Gastroesophageal sphincter (tissue), 4 donors: ENCODE results near the gene MVK. TPM values are rescaled to one million over a fixed set of nuclear protein-coding genes. Genes with fewer than 3 reads are reported as not detected.

Experiments used
- ATAC-seq: fragments of 150-250 bp; one replicate; pipeline ENCODE4 v1.9.1; 2016; ENCODE audit warnings: mild to moderate bottlenecking, moderate library complexity
- H3K27ac ChIP-seq, 4 donors: fragments of 200-600 bp; sonication (generic) in 3 of 4; 1 replicate in 3 of 4; 2 replicates in 1 of 4; pipeline ENCODE4 v1.5.1; 2016 to 2019
- H3K27me3 ChIP-seq: fragments of 200-600 bp; sonication (generic); one replicate; pipeline ENCODE4 v1.5.1; 2019
- H3K36me3 ChIP-seq, 2 donors: fragments of 200-600 bp; sonication (generic); one replicate each; pipeline ENCODE4 v1.5.1; 2019; ENCODE audit warnings: control low read depth in 1 of 2
- H3K4me1 ChIP-seq, 3 donors: fragments of 200-600 bp; sonication (generic); 1 replicate in 2 of 3; 2 replicates in 1 of 3; pipeline ENCODE4 v1.5.1; 2016 to 2019; ENCODE audit warnings: control low read depth in 2 of 3
- H3K4me3 ChIP-seq, 2 donors: fragments of 200-600 bp; sonication (generic); one replicate each; pipeline ENCODE4 v1.5.1; 2019; ENCODE audit warnings: mild to moderate bottlenecking in 1 of 2, moderate library complexity in 1 of 2
- H3K9me3 ChIP-seq, 3 donors: fragments of 200-600 bp; sonication (generic); one replicate each; pipeline ENCODE4 v1.5.1; 2017 to 2019; ENCODE audit warnings: control low read depth in 2 of 3
- EP300 ChIP-seq: sonication (generic); formaldehyde crosslinking; IDR thresholded peaks from one replicate; pipeline ENCODE4 v1.6.1; 2017; ENCODE audit warnings: antibody characterized with exemption, mild to moderate bottlenecking
- POLR2A ChIP-seq, 2 donors: fragments of 450-650 bp; IDR thresholded peaks; one replicate each; pipeline ENCODE4 v1.6.1; 2017; ENCODE audit warnings: antibody characterized with exemption in 2 of 2, mild to moderate bottlenecking in 2 of 2, moderate library complexity in 1 of 2
- POLR2AphosphoS5 ChIP-seq: sonication (generic); formaldehyde crosslinking; IDR thresholded peaks from one replicate; pipeline ENCODE4 v1.6.1; 2017; ENCODE audit warnings: antibody characterized with exemption
- WGBS, 2 donors: methylation state at CpG; one replicate each; pipeline ENCODE4 v1.1.5; 2018; ENCODE audit warnings: low coverage in 1 of 2; 5-methylcytosine and 5-hydroxymethylcytosine counted together
- total RNA-seq, 4 donors: library from RNA; depleted of rRNA; stranded (reverse); fragments of >200 nt; gene quantifications; one replicate each; pipeline ENCODE4 v1.1.0, GENCODE V29; 2016
- TF ChIP-seq, protein P1 (sequence below), 4 experiments: fragments of 200-600 bp in 2 of 4; fragments of 450-650 bp in 2 of 4; sonication (generic) in 1 of 4; IDR thresholded peaks; one replicate each; pipeline ENCODE4 v1.5.1; 2017 to 2019; ENCODE audit warnings: antibody characterized with exemption in 4 of 4, mild to moderate bottlenecking in 2 of 4, moderate library complexity in 2 of 4

The MVK gene
- total RNA-seq, 4 donors from 2014 or later = 6.2 to 18.2 (median 10.4) TPM

DNA sequence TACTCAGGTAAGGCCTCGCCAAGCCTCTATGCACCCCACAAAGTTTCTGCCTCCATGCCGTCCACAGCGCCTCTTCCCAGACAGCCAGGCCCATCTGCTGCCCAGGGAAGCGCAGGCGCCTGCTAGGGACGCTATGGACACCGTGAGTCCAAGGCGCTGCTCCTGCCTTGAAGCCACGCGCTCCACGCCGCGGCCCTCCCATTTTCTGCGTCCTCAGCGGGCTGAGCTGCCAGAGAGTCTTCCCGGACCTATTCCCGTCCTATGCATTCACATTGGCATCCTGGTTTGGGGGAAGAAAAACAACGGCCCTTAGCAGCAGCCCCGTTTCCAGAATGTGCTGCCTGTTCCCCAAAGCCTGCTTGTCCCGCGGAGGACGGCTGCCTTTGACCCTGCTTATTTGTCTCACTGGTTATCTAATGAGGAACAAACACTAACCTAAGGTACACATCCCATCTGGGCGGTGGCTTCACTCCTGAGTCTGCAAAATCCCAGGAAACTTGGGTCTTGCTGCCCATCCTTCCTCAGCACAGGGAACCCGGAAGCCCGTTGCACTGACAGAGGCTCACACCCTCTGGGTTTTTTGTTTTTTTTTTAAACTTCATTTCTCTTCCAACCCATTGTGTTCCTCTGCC lies 38.2 kb upstream of the MVK start:
- no peak for TF ChIP-seq POLR2AphosphoS5
- no peak for TF ChIP-seq EP300
- no peak for TF ChIP-seq POLR2A (IDR thresholded peaks at IDR 0.05)
- TF ChIP-seq, protein P1, sequence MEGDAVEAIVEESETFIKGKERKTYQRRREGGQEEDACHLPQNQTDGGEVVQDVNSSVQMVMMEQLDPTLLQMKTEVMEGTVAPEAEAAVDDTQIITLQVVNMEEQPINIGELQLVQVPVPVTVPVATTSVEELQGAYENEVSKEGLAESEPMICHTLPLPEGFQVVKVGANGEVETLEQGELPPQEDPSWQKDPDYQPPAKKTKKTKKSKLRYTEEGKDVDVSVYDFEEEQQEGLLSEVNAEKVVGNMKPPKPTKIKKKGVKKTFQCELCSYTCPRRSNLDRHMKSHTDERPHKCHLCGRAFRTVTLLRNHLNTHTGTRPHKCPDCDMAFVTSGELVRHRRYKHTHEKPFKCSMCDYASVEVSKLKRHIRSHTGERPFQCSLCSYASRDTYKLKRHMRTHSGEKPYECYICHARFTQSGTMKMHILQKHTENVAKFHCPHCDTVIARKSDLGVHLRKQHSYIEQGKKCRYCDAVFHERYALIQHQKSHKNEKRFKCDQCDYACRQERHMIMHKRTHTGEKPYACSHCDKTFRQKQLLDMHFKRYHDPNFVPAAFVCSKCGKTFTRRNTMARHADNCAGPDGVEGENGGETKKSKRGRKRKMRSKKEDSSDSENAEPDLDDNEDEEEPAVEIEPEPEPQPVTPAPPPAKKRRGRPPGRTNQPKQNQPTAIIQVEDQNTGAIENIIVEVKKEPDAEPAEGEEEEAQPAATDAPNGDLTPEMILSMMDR (IDR thresholded peaks at IDR 0.05) = no peak
- H3K36me3 ChIP-seq = peaks cover 0 to 96% of the 10 kb centered on the region in 2 donors
- peak; percentile 29 for ATAC-seq
- no peak overlapping the region for H3K27ac ChIP-seq
- H3K4me1 ChIP-seq = no peaks in the 10 kb centered on the region
- no peaks in the 10 kb centered on the region for H3K27me3 ChIP-seq
- WGBS, 2 donors = 86% methylated on average over 10 of the region's 25 CpGs; no CpG with 5 or more reads in 1 of the 2 donors
- H3K9me3 ChIP-seq = no peaks in the 10 kb centered on the region
- H3K4me3 ChIP-seq = no peak overlapping the region

DNA sequence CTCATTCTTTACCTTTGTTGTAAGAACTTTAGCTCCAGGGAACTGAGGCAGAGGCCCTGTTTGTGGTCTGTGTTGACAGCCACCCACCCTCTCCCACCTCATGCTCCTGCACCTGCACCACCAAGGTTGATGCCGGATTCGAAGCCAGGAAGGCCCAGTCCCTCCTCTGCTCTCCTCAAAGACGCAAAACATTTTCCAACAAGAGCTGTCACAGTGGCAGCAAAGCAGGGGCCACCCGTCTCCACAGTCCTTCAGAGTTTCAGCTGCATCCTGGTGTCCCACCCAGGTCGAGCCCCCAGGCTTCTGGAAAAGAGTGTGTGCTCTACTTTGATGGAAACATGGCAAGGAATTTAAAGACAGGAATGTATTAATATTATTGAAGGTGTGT lies 37.7 kb upstream of the MVK start:
- WGBS, 2 donors = 93% methylated on average over 4 of the region's 5 CpGs; no CpG with 5 or more reads in 1 of the 2 donors
- Histone ChIP-seq H3K36me3 (peaks cover 0 to 94% of the 10 kb centered on the region in 2 donors), H3K27ac (no peak overlapping the region), H3K4me1 (no peaks in the 10 kb centered on the region), H3K9me3 (no peaks in the 10 kb centered on the region), H3K27me3 (no peaks in the 10 kb centered on the region), H3K4me3 (no peak overlapping the region)
- TF ChIP-seq POLR2A (IDR thresholded peaks at IDR 0.05) (no peak), EP300 (no peak), POLR2AphosphoS5 (no peak)
- TF ChIP-seq, protein P1 (IDR thresholded peaks at IDR 0.05) = no peak
- no peak for ATAC-seq

DNA sequence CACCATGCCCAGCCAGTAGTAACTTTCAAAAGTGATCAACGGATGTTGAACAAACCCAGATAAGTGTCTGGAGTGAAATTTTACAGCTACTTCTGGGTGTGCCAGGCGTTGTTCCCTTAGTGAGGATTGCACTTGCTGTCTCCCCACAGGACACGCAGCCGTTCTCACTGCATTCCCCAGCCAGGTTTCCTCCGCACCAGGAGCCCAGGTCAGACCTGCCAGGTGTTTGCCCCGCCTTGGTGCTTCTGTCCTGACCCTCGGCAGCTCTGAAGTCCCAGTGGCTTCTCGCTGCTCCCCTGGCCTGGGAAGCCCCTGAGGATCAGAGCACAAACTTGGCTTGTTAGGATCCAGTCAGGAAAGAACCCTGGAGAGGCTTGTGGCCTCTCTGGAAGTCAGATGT lies 36.5 kb upstream of the MVK start:
- no peaks in the 10 kb centered on the region for H3K9me3 ChIP-seq
- H3K27me3 ChIP-seq = no peaks in the 10 kb centered on the region
- WGBS, 2 donors = 75% methylated on average over 1 of the region's 8 CpGs; no CpG with 5 or more reads in 1 of the 2 donors
- H3K4me1 ChIP-seq = no peaks in the 10 kb centered on the region
- ATAC-seq = no peak
- H3K27ac ChIP-seq = no peak overlapping the region
- H3K36me3 ChIP-seq = peaks cover 0 to 81% of the 10 kb centered on the region in 2 donors
- TF ChIP-seq EP300 (no peak), POLR2AphosphoS5 (no peak), POLR2A (IDR thresholded peaks at IDR 0.05) (no peak)
- TF ChIP-seq, protein P1 (IDR thresholded peaks at IDR 0.05) = no peak
- no peak overlapping the region for H3K4me3 ChIP-seq

DNA sequence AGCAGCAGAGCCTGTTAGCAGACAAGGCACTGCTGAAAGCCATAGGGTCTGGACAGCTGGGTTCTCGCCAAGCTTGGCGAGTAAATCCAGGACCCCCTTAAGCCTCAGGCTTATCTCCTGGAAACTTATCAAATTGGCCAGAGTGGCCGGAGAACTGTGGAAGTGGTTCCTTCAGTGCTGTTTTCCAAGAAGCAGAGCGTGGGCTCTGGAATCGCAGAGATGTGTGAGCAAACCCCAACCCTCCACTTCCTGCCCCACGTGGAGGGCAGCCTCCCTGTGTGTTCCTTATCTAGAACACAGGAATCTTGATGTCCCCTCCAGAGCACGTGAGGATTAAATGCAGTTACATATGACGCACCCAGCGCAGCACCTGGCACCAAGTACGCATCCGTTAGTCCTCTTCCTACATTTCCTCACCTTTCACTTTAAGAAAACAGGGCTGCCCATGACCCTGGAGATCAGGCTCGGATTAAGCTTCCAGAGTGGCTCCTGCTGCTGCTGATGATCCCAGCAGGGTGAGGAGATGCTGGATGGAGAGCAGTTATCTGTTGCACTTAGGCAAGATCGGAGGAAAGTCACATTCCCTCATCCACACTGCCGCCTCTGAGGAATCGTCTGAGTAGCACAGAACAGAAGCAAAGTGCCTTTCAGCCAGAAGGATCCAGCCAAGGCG lies 35.3 kb upstream of the MVK start:
- H3K27ac ChIP-seq = no peak overlapping the region
- H3K4me1 ChIP-seq = no peaks in the 10 kb centered on the region
- H3K36me3 ChIP-seq = peaks cover 0 to 70% of the 10 kb centered on the region in 2 donors
- no peaks in the 10 kb centered on the region for H3K27me3 ChIP-seq
- TF ChIP-seq, protein P1 (IDR thresholded peaks at IDR 0.05) = no peak
- TF ChIP-seq POLR2A (IDR thresholded peaks at IDR 0.05) (no peak), EP300 (no peak)
- H3K4me3 ChIP-seq = no peak overlapping the region
- ATAC-seq = no peak
- no peaks in the 10 kb centered on the region for H3K9me3 ChIP-seq
- 84% methylated on average over 5 of the region's 16 CpGs for WGBS, 2 donors

DNA sequence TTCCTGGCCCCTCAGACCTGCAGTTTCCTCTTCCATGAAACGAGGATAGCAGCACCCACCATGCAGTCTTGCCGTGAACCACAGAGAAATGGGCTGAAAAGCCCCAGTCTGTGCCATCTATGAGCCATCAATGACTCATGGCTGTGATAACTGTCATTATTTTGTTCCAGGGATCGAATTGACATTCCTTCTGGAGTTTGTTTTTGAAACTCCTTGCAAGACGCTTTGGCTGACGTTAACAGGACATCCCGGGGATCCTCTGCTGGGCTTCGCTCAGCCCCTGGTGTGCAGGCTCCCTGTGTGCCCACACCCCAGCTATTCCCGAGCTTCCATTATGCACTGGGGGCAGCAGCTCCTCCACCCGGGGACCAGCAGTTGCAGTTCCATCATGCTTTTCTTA lies 34.1 kb upstream of the MVK start:
- ATAC-seq = no peak
- no peaks in the 10 kb centered on the region for H3K4me1 ChIP-seq
- no peak overlapping the region for H3K4me3 ChIP-seq
- no peaks in the 10 kb centered on the region for H3K9me3 ChIP-seq
- 82 to 86% methylated on average over 3 to 6 of the region's 9 CpGs for WGBS, 2 donors
- TF ChIP-seq EP300 (no peak), POLR2AphosphoS5 (no peak), POLR2A (IDR thresholded peaks at IDR 0.05) (no peak)
- TF ChIP-seq, protein P1 (IDR thresholded peaks at IDR 0.05) = no peak
- H3K36me3 ChIP-seq = peaks cover 0 to 58% of the 10 kb centered on the region in 2 donors
- no peak overlapping the region for H3K27ac ChIP-seq
- no peaks in the 10 kb centered on the region for H3K27me3 ChIP-seq
